Body of pancreas (tissue), 4 donors: ENCODE data around the gene OR10H2. TPM values are rescaled to one million over a fixed set of nuclear protein-coding genes. Genes with fewer than 3 reads are reported as not detected.

Source experiments
- ATAC-seq: fragments of 150-250 bp; one replicate; pipeline ENCODE4 v1.9.1; 2016
- DNase-seq, 4 donors: peaks; one replicate each; pipeline ENCODE4 v3.0.0-alpha.2; 2019
- H3K27ac ChIP-seq, 4 donors: fragments of 200-600 bp; sonication (generic); 1 replicate in 3 of 4; 2 replicates in 1 of 4; pipeline versions ENCODE4 v1.5.1 to v1.6.1; 2016 to 2019; ENCODE audit warnings: mild to moderate bottlenecking in 1 of 4, mixed read lengths in 1 of 4, moderate library complexity in 1 of 4
- H3K27me3 ChIP-seq, 2 donors: fragments of 200-600 bp; sonication (generic); one replicate each; pipeline ENCODE4 v1.6.0; 2016; ENCODE audit warnings: mild to moderate bottlenecking in 1 of 2
- H3K36me3 ChIP-seq, 2 donors: fragments of 200-600 bp; sonication (generic); replicated peaks in 1 of 2; 2 replicates each; pipeline ENCODE4 v1.5.1; 2016; ENCODE audit warnings: low read depth in 2 of 2; ENCODE audit not compliant: insufficient read depth in 1 of 2
- H3K4me1 ChIP-seq: fragments of 200-600 bp; sonication (generic); one replicate; pipeline ENCODE4 v1.6.0; 2016
- H3K4me3 ChIP-seq, 2 donors: fragments of 200-600 bp; sonication (generic); 1 replicate in 1 of 2; 2 replicates in 1 of 2; pipeline ENCODE4 v1.5.1; 2016 to 2019
- H3K9me3 ChIP-seq, 3 donors: fragments of 200-600 bp; sonication (generic); 1 replicate in 2 of 3; 2 replicates in 1 of 3; pipeline ENCODE4 v1.5.1; 2016
- CTCF ChIP-seq, 7 experiments: fragments of 450-650 bp in 4 of 7; fragments of 200-600 bp in 3 of 7; sonication (generic) in 3 of 7; IDR thresholded peaks; one replicate each; pipeline ENCODE4 v1.5.1; 2016 to 2019; ENCODE audit warnings: antibody characterized with exemption in 7 of 7
- POLR2A ChIP-seq, 3 donors: fragments of 450-650 bp; IDR thresholded peaks; one replicate each; pipeline ENCODE4 v1.6.1; 2016; ENCODE audit warnings: antibody characterized with exemption in 3 of 3, mild to moderate bottlenecking in 2 of 3
- WGBS, 2 donors: methylation state at CpG; one replicate each; pipeline ENCODE4 v1.1.5; 2017; 5-methylcytosine and 5-hydroxymethylcytosine counted together
- intact Hi-C: fragments of 100-400 bp; cut with DNase I; formaldehyde crosslinking; loops from one replicate; pipeline ENCODE4 v1.15.1; 2023
- total RNA-seq, 2 donors: library from RNA; depleted of rRNA; stranded (reverse); fragments of >200 nt; gene quantifications; one replicate each; pipeline ENCODE4 v1.1.0, GENCODE V29; 2016

The OR10H2 gene
- total RNA-seq, 2 donors from 2014 or later, result not detected

- 22 to 41% methylated on average over 9 of the region's 9 CpGs for WGBS, 2 donors
- TF ChIP-seq POLR2A (IDR thresholded peaks at IDR 0.05) (no peak), CTCF (IDR thresholded peaks at IDR 0.05) (no peak)
- H3K27ac ChIP-seq, result no peak overlapping the region
- no peaks in the 10 kb centered on the region for H3K27me3 ChIP-seq
- no peaks in the 10 kb centered on the region for H3K36me3 ChIP-seq
- no peaks in the 10 kb centered on the region for H3K4me1 ChIP-seq
- intact Hi-C loops, result no loop called here
- H3K9me3 ChIP-seq, result no peaks in the 10 kb centered on the region
- no peak overlapping the region for H3K4me3 ChIP-seq
- ATAC-seq, result no peak
- no peak for DNase-seq
Observed at GRCh38 chr19:15684828-15685227, 43.0 kb upstream of the OR10H2 start.

GRCh38 chr19:15696654-15697194 is 31.1 kb upstream of the OR10H2 start:
- Histone ChIP-seq H3K27me3 (no peaks in the 10 kb centered on the region), H3K4me3 (no peak overlapping the region), H3K36me3 (no peaks in the 10 kb centered on the region), H3K4me1 (no peaks in the 10 kb centered on the region), H3K27ac (no peak overlapping the region), H3K9me3 (no peaks in the 10 kb centered on the region)
- TF ChIP-seq CTCF (IDR thresholded peaks at IDR 0.05), result no peak
- no peak for TF ChIP-seq POLR2A (IDR thresholded peaks at IDR 0.05)
- intact Hi-C loops, result no loop called here
- ATAC-seq, result no peak
- 54 to 67% methylated on average over 8 to 19 of the region's 19 CpGs for WGBS, 2 donors
- DNase-seq, result no peak

- WGBS, 2 donors, result 38 to 50% methylated on average over 1 to 4 of the region's 4 CpGs
- TF ChIP-seq POLR2A (IDR thresholded peaks at IDR 0.05) (no peak), CTCF (IDR thresholded peaks at IDR 0.05) (no peak)
- Histone ChIP-seq H3K9me3 (no peaks in the 10 kb centered on the region), H3K36me3 (no peaks in the 10 kb centered on the region), H3K4me3 (no peak overlapping the region), H3K27ac (no peak overlapping the region), H3K4me1 (no peaks in the 10 kb centered on the region), H3K27me3 (no peaks in the 10 kb centered on the region)
- ATAC-seq (no peak), DNase-seq (no peak)
- intact Hi-C loops, result no loop called here
Observed at GRCh38 chr19:15701757-15702533, 25.9 kb upstream of the OR10H2 start.

GRCh38 chr19:15702534-15702930 is 25.3 kb upstream of the OR10H2 start:
- Histone ChIP-seq H3K4me1 (no peaks in the 10 kb centered on the region), H3K27me3 (no peaks in the 10 kb centered on the region), H3K36me3 (no peaks in the 10 kb centered on the region), H3K9me3 (no peaks in the 10 kb centered on the region), H3K4me3 (no peak overlapping the region), H3K27ac (no peak overlapping the region)
- intact Hi-C loops, result no loop called here
- ATAC-seq (peak; percentile 52), DNase-seq (peak; percentile 50 to 74 (median 70))
- TF ChIP-seq CTCF (IDR thresholded peaks at IDR 0.05) (peak in 1 of 7 experiments; percentile 7), POLR2A (IDR thresholded peaks at IDR 0.05) (no peak)
- WGBS, 2 donors, result 12% methylated on average over 7 of the region's 7 CpGs; no CpG with 5 or more reads in 1 of the 2 donors

- intact Hi-C loops, result no loop called here
- Histone ChIP-seq H3K27ac (no peak overlapping the region), H3K4me1 (no peaks in the 10 kb centered on the region), H3K4me3 (no peak overlapping the region), H3K27me3 (no peaks in the 10 kb centered on the region), H3K36me3 (no peaks in the 10 kb centered on the region), H3K9me3 (no peaks in the 10 kb centered on the region)
- ATAC-seq (no peak), DNase-seq (no peak)
- TF ChIP-seq POLR2A (IDR thresholded peaks at IDR 0.05) (no peak), CTCF (IDR thresholded peaks at IDR 0.05) (no peak)
- 30% methylated on average over 3 of the region's 3 CpGs for WGBS, 2 donors
Observed at GRCh38 chr19:15714638-15715037, 13.2 kb upstream of the OR10H2 start.
